ENCODE data around the gene ZFR2. TPM values are rescaled to one million over a fixed set of nuclear protein-coding genes. Genes with fewer than 3 reads are reported as not detected.

The ZFR2 gene
- polyA plus RNA-seq, 5 donors = 0.22 to 0.43 (median 0.26) TPM

GRCh38 chr19:3788996-3789778 lies 79.7 kb downstream of the ZFR2 start:
- DNase-seq = no peak

GRCh38 chr19:3785938-3786824 lies 82.7 kb downstream of the ZFR2 start, which contains the start of gene MATK:
TSS of gene MATK (minus strand) at chr19:3786381. CDS start at chr19:3785135, 1,246 bp downstream.
- no peak for DNase-seq

- no peak for DNase-seq
These were observed 83.3 kb downstream of the ZFR2 start for GRCh38 chr19:3785451-3785937.

- DNase-seq = no peak
These were observed 84.0 kb downstream of the ZFR2 start for GRCh38 chr19:3784607-3785450.

- DNase-seq = no peak
These were observed 84.9 kb downstream of the ZFR2 start for GRCh38 chr19:3783660-3784584.

GRCh38 chr19:3782903-3783302 lies 85.9 kb downstream of the ZFR2 start:
- DNase-seq = no peak

DNA sequence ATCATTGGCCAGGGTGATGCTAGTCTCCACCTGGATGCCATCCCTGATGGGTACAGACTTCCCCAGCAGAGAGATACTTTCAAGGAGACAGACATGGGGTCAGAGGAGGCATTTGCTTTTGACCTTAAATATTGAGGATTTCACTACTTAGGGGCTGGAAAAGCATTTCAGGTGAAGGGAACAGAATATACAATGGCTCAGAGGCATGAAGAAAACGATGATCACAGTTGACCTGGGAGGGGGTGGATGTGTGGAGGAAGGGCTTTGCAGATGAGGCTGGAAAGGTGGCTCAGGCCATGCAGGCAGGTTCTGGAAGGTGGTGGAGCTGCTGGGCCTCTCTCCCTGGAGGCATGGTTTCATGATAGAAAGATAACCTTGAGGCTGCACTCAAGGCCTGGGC lies 86.5 kb downstream of the ZFR2 start:
- DNase-seq = no peak

- no peak for DNase-seq
These were observed 87.2 kb downstream of the ZFR2 start for GRCh38 chr19:3781603-3782002.

DNA sequence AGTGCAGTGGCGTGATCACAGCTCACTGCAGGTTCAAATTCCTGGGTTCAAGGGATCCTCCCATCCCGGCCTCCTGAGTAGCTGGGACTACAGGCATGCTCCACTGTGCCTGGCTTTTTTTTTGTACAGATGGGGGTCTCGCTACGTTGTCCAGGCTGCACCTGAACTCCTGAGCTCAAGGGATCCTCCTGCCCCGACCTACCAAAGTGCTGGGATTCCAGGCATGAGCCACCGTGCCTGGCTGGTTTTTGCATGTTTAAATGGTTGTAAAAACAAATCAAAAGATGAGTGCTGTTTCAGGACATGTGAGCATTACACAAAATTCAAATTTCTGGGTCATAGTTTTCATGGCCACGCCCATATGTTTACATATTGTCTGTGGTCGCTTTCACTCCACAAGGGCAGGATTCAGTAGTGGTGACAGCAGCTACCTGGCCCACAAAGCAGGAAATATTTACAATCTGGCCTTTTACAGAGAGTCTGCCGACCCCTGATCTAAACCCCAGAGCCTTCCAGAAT lies 88.0 kb downstream of the ZFR2 start:
- DNase-seq = no peak

DNA sequence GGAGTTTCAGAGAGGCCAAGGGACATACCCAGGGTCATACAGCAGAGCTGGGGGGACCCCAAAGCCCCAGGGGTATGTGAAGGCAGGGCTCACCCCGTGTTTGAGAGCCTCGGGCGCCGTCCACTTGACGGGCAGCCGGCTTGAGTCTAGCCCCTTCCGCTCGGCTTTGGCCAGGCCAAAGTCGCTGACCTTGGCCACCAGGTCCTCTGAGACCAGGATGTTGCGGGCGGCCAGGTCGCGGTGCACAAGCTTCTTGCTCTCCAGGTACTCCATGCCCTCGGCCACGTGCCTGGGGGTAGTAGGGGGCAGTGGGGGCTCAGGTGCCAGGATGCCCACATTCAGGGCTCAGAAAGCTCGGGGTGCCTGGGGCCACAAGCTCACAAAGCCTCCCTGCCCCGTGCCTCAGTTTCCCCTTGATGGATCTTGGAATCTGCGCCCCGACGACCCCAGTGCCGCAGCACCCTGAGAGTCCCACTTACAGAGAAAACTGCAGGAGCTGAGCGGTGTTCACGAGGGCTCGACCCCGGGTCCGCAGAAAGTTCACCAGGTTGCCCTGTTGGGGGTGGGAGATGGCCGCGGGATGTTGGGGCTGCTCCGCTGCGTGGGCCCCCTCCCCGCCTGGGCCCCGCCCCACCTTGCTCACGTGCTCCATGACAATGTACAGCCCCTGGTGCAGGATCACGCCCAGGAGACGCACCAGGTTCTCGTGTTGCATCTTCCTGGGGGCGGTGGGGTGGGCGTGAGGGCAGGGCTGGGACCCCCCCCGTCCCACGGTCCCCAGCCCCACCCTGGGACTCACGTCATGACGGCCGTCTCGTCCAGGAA lies 89.7 kb downstream of the ZFR2 start:
- no peak for DNase-seq

DNA sequence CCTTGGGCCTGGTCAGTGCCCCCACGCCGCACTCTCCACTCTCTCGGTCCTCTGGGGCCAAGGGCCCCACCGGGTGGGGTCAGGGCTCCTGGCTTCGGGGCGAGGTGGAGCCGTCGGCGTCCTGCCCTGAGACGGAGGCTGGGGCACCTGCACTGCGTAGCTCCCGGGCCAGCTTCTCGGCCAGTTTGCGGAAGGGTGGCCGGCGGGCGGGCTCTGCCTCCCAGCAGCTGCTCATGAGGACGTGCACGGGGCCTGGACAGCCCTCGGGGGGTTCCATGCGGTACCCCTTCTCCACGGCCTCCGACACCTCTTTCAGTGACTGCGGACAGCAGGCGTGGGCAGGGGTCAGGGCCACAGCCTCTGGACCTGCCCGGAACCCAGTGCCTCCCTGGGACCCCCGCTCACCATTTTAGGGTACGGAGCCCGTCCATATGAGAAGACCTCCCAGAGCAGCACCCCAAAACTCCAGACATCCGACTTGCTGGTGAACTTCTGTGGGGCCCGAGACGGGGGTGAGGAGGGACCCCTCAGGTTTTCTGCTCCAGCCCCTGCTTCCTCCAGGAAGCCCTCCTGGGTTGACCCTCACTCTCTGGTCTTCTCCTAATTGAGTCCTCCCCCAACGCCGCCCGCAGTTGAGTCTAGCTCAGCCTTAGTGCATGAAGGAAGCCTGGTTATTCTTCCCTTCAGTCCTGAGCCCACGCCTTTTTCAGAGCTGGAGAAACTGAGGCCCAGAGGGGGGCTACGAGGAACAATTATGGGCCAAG lies 90.6 kb downstream of the ZFR2 start:
- no peak for DNase-seq

- DNase-seq = no peak
These were observed 92.3 kb downstream of the ZFR2 start for GRCh38 chr19:3776479-3777040.

GRCh38 chr19:3775831-3776230 lies 93.0 kb downstream of the ZFR2 start:
- DNase-seq = no peak

DNA sequence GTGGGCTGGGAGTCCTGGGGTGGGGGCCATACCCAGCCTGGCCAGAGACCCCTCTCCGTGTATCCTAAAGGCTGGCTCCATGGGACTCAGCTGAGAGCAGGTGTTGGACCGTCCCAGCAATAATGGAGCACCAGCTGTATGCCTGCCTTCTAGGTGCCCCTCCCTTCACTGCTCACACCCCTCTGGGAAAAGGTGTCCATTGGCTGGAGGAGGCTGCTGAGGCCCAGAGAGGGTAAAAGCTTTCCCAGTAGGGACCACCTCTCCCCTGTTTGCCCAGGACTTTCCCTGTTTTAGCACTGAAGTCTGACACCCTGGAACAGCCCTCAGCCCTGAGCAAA lies 93.5 kb downstream of the ZFR2 start:
- no peak for DNase-seq

GRCh38 chr19:3774621-3775373 lies 94.0 kb downstream of the ZFR2 start:
- DNase-seq = no peak

DNA sequence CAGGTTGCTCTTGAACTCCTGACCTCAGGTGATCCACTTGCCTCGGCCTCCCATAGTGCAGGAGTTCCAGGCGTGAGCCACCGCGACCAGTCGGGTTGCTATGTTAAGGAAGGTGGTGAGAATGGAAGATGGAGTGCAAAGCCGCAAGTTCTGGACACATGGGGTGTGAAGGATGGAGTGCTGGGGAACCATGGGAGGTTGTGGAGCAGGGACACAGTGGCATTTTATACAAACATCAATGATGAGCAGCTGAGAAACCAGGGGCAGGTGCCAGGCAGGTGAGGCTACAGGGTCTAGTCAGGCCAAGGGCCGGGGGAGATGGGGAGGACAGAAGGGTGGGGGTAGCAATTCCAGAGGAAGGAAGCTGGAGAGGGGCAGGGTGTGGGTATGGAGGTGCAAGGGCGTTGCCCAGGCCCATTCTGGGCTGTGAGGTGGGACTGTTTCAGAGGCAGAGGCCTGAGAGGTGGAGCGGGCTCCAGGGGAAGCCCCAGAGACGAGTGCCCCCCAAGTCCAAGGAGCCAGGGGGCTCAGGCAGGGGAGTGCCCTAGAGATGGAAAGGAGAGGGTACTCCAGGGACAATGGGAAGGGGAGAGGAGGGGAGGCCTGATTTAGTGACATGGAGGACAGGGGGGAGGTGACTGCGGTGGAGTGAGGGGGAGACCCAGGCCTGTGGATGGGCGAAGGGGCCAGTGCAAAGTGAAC lies 94.9 kb downstream of the ZFR2 start:
- DNase-seq = no peak

DNA sequence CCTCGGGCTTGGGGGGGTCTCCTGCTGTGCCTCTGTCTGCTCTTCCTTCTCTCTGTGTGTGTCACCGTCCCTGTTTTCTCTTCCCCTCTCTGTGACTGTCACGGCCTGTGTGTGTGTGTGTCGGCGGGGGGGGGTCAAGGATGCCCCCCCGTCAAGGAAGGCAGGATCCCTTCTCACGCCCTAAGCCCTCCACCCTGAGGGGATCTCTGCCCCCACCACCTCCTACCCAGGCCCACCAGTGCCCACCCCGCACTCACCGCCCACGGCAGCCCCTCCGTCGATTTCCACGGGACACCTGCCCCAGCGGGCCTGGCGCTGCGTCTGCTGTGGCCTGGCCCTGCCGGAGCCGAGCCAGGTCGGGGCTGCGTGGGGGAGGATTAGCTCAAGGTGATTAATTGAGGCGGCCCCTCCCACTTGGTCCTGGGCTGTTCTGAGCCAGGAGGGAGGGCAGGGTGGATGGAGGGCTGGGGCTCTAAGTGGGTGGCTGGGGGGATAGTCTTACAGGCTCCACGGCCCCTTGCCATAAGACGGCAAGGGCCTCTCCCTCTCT lies 96.9 kb downstream of the ZFR2 start, which contains the start of gene RAX2:
Gene RAX2, minus strand, starts transcription at position 323 of the 550 bp plus-strand sequence. CDS start 486 bp downstream, outside the sequence.
- DNase-seq = no peak
